CD4-positive, alpha-beta T cell treated with Interleukin-15 for 4 hours (primary cell): ENCODE measurements around the gene RBMXL3.

Experiments used
- DNase-seq: peaks from one replicate; pipeline ENCODE4 v3.0.0-alpha.2; 2020; ENCODE audit warnings: low spot score

RBMXL3 gene

DNA sequence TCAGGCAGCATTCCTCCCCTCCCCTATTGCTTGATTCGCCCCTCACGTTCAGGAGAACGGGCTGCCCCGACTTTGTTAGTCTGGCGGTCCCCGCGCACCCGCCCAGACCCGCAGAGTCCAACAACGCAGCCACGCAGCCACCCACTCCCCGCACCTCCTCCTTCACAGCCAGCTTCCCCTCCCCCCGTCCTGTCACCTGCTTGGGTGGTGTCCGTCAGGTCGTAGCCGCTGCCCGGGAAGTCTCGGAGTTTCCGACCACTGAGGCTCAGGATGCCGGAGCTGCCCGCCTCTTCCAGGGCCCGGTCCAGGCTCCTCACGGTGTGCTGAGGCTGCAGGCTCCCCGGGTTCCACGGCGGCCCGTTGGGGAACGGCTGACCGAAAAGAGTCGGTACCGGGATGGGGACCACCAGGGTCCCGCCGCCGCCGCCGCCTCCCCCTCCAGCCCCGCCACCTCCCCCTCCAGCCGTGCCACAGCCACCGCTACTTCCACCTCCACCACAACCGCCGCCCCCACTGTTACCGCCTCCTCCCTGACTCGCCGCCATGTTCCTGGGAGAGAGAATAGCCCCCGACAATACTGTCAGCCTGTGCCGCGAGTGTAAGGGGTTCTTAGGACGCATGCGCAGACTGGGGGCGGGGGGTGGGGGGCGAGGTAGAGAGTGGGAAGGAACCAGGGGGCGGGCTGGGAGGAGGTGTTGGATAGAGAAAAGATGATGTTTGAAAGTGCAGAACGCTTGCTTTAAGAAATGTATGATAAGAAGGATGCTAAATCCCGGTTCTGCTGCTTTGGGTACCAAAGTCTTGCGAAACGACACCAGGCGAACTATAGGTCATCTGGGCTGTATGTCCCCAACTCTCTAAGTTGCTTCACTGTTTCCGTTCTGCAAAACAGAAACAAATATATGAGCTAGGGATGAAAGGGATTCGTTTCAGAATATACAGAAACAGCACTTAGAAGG lies 44.6 kb downstream of the RBMXL3 start, which contains the start of gene LRCH2:
TSS of gene LRCH2 (minus strand) at position 600 of the 959 bp plus-strand sequence. CDS start at position 545, 55 bp downstream.
- no peak for DNase-seq

DNA sequence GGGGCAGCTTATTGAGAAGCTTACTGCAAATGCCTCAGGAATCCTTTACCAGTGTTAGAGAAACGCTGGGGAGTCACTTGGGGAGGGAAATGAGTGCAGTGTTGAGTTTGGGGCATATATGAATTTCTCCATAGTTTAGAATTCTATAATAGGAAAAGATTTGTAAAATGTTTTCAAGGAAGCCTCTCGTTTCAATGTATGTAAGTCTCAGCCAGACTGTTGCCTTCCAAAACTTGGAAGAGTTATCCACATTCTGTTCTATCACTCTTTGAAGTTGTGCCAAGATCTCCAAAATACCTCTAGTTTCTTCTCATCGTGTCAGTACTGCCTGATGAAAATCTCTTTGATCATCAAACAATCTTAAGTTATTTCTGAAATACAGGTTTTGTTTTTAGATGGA lies 45.3 kb downstream of the RBMXL3 start:
- DNase-seq: no peak

DNA sequence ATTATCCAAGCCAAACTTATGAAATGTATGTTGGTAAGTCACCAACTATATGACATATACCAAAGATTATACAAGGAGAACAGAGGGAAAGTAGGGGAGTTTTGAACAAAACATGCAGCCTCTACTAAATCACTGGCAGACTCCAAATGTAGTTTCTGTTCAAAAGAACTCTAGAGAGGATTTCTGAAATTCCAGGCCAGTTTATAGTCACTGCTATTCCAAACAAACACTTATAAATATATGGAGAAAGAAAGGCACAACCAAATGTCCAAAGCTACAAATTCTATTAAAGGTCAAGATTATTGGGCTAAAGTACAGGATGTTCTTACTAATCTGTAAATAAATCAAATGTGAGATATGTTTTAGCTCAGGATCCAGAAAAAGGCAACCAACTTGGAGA lies 47.4 kb downstream of the RBMXL3 start:
- DNase-seq: no peak

DNA sequence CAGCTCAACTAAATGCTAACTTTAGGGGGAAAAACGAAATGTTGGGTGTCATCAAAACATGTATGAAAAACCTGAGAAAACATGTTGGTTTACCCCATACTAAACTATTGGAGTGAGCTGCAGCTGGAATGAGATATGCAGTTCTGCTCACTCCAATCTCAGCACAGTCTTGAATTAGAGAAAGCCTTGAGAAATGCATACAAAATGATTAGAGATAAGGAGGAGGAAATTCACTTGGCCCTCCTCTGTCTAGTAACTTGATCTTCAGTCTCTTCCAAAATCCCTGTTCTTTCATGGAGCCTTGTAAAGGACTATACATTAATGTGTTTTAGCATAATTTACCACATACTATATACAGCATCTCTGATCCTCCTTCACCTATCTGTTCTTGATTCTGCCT lies 47.8 kb downstream of the RBMXL3 start:
- no peak for DNase-seq
